H54 (cell line): ENCODE data around the gene CALN1.
"Not testable (repeated sequence)": the region's sequence is repeated elsewhere in the genome, so short reads cannot be mapped to it uniquely, and the experiment has no call there.

Source experiments
- DNase-seq: peaks from one replicate; pipeline ENCODE4 v3.0.0; 2011; ENCODE audit warnings: low spot score, mixed read lengths; ENCODE audit not compliant: insufficient read length
- FAIRE-seq: peaks from 3 replicates; lab custom pipeline; 2011; peaks lifted over from hg19 to GRCh38; lab: Jason Lieb, UNC
- POLR2A ChIP-seq: IDR thresholded peaks from 2 replicates; pipeline ENCODE4 v1.6.1; 2011; ENCODE audit warnings: low read depth, mild to moderate bottlenecking, low read length

CALN1 gene

DNA sequence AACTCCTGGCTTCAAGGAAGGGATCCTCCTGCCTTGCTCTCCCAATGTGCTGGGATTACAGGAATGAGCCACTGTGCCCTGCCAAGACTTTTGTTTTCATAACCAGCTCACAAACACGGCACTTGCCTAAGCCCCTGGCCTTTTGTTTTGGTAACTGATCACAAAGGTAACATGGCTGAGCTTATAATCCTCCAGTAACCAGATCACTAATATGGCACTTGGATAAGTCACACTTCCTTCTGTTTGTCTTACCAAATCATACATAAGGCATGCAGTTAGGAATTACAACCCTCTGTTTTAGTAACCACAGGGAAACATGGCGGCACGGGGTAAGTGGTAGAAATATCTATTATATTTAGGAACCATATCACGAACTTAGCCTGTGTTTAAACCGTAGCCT is 577.1 kb downstream of the CALN1 start:
- no peak for FAIRE-seq
- no peak for TF ChIP-seq POLR2A
- DNase-seq, result no peak

- FAIRE-seq (no peak), DNase-seq (no peak)
- no peak for TF ChIP-seq POLR2A
Observed at GRCh38 chr7:71829515-71829914, 582.6 kb downstream of the CALN1 start.

DNA sequence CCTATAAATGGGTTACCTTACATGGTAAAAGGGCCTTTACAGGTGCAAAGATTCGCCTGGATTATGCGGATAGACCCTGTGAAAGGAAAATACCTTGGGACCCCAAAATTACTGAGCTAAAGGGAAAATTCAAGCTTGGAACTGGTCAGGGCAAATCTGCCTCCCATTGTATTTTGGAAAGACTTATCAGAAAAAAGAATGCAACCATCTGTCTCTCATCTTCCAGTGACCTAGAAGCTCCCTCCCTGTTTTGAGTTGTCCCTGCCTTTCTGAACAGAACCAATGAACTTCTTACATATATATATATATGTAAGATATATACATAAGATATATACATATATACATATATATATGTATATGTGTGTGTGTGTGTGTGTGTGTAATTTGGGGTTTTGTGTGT is 583.8 kb downstream of the CALN1 start:
- no peak for TF ChIP-seq POLR2A
- DNase-seq (no peak), FAIRE-seq (no peak)

DNA sequence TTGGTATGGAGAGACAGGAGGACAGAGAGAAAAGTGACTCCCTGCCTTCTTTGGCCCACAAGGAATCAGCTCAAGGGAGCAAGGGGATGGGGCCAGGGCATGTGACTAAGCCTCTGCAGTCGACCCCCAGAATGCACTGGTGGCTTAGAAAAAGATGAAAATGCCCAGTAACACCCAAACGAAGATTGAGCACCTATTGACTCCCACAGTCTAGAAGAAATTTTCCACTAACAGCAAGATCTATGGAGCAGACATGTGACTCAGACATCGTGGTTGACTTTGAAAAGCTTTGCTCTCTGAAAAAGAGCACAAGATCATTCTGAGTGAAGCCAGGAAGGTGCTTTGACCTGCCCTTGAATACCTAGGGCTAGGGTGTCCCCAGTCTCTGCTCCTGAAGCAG is 586.0 kb downstream of the CALN1 start:
- DNase-seq (no peak), FAIRE-seq (no peak)
- no peak for TF ChIP-seq POLR2A

- FAIRE-seq, result no peak
- DNase-seq, result peak; percentile 23
- TF ChIP-seq POLR2A, result no peak
Observed at GRCh38 chr7:71824006-71824760, 588.0 kb downstream of the CALN1 start.

DNA sequence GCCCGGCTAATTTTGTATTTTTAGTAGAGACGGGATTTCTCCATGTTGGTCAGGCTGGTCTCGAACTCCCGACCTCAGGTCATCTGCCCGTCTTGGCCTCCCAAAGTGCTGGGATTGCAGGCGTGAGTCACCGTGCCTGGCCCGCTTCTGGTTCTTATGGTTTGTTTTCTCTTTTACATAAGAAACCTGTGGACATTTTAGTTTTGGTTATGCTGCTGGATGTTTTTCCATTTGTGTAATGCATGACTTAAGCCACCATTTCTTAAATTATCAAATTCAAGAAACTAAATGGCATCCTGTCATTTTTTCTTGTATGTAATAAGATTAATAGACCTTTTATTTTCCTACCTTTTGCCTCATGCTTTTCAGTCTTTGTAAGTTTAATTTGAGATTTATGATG is 589.7 kb downstream of the CALN1 start:
- not testable (repeated sequence) for FAIRE-seq, DNase-seq

DNA sequence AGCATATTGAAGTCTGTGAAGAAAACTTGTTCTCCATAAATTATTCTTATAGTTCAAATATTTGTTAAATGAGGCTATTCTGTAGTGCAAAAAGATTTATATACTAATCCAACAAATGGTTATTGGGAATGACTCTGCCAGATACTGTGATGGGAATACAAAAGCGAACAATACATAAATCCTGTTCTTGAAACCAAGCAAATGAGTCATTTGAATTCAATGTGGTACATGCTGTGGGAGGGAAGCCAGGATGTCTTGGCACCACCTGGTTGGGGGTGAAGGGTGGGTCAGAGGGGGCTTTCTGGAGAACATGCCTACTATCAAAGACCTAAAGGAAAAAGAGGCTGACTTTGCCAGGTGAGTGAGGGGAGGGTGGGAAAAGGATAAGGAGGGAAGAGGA is 594.2 kb downstream of the CALN1 start:
- DNase-seq (no peak), FAIRE-seq (no peak)
- no peak for TF ChIP-seq POLR2A

DNA sequence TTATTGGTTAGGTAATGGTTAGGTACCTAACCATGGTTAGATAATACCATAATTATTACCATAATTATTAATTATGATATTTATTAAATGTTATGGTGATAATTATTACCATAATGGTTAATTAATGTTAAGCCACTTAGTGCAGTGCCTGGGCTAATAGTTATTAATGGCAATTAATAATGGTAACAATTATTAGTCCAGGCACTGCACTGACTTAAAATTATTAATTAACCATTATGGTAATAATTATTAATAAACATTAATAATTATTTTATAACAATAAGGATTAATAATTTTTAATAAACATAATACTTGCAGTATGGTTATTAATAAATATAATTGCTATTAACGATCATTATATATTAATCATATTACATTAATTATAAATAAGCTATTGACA is 604.0 kb downstream of the CALN1 start:
- FAIRE-seq (no peak), DNase-seq (no peak)
- no peak for TF ChIP-seq POLR2A

- DNase-seq, result no peak
- FAIRE-seq, result no peak
- no peak for TF ChIP-seq POLR2A
Observed at GRCh38 chr7:71804256-71804655, 607.9 kb downstream of the CALN1 start.

DNA sequence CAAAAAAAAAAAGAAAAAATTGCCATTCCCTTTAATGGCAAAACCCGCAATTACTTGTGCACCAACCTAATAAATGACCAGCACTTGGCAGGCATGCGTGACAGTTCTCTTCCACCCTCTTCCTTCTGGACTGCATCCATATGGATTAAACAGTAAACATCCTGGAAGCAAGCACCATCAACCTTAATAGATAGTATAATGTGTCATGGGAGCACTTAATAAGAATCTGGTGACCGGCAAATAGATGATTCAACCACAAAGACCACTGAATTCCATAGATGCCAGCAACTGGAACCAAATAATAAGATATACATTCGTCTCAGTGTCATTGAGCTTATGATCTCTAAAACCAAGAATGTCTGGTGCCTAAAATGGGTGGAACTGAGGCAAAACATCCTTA is 610.2 kb downstream of the CALN1 start:
- no peak for DNase-seq
- TF ChIP-seq POLR2A, result no peak
- FAIRE-seq, result no peak

GRCh38 chr7:71800321-71800720 is 611.8 kb downstream of the CALN1 start:
- TF ChIP-seq POLR2A, result no peak
- no peak for FAIRE-seq
- no peak for DNase-seq

- no peak for TF ChIP-seq POLR2A
- no peak for FAIRE-seq
Observed at GRCh38 chr7:71795410-71795809, 616.7 kb downstream of the CALN1 start.

GRCh38 chr7:71793251-71793650 is 618.9 kb downstream of the CALN1 start:
- DNase-seq (no peak), FAIRE-seq (no peak)
- TF ChIP-seq POLR2A, result no peak

More at GRCh38 chr7:71795410-71795809, 616.7 kb downstream of the CALN1 start:
- no peak for DNase-seq

DNA sequence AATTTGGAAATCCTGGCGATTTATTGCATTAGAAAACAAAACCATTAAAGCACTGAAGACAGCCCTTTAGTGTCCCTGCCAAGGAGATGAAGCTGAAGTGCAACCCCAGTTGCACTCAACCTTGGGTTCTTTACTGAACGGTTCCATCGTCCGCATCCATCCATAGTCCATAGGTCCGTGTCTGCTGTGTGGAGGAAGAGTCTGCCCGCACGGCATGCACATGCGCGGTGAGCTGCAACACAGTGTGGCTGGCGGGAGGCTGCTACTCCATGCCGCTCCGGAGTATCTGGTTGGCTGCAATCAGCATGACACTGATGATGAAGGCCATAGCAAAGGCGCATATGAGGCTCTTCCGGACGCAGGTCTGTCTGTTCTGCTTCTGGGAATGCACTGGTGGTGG is 624.6 kb downstream of the CALN1 start:
- DNase-seq (no peak), FAIRE-seq (no peak)
- no peak for TF ChIP-seq POLR2A

DNA sequence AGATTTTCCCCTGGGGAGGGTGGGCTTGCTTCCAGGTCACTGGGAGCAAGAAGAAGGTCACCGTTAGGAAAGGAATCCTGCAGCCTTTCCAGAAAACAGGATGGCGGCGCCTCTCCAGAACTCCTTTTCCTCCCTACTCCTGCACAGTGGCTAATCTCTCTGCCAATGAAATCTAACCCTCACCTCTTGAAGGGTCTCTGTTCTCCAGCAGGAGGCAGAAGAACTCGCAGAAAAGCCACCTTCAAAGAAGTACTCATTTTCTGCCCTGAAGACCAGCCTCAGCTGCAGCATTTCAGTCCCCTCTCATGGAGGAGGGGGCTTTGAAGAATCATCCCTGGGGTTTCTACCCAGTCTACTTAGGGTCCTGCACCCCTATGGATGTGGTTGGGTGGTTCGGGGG is 626.9 kb downstream of the CALN1 start:
- DNase-seq (no peak), FAIRE-seq (no peak)
- no peak for TF ChIP-seq POLR2A

DNA sequence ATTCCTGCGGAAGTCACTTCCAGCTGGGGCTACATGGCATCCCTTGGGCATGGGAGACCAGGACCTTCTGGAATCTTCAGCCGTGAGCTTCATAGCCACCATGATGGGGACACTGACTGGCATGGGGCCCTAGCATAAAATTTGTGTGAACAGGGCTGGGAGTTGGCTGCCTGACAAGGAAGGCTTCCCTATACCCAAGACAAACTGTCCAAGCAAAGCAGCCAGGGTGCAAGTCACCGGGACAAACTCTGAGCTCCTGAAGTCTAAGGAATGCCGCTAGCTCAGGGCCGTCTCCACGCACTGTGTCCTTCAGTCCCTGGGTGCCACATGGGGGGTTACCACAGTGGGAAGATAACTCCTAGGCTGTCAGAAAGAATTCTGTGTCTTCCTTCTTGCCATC is 627.4 kb downstream of the CALN1 start:
- TF ChIP-seq POLR2A, result no peak
- FAIRE-seq (no peak), DNase-seq (no peak)
